Trophoblast cell (in vitro differentiated cells and primary cell): ENCODE measurements around the gene ASTL.
A peak's percentile ranks its signal among the peaks of the same experiment; 100 is the strongest.

Experiments
- DNase-seq, 2 donors: peaks; one replicate each; pipeline ENCODE4 v3.0.0-alpha.2; 2016
- H2AFZ ChIP-seq: 2 replicates; pipeline ENCODE4 v1.6.1; 2013; ENCODE audit warnings: low read length, moderate library complexity, mild to moderate bottlenecking; ENCODE audit not compliant: insufficient read depth, poor library complexity
- H2AK5ac ChIP-seq: 2 replicates; pipeline ENCODE4 v1.6.1; 2013; ENCODE audit warnings: mild to moderate bottlenecking, low read length
- H2BK120ac ChIP-seq: 2 replicates; pipeline ENCODE4 v1.6.1; 2013; ENCODE audit warnings: low read length, mild to moderate bottlenecking, moderate library complexity; ENCODE audit not compliant: insufficient read depth, poor library complexity
- H2BK12ac ChIP-seq: 2 replicates; pipeline ENCODE4 v1.6.1; 2013; ENCODE audit warnings: mild to moderate bottlenecking, low read length, moderate library complexity
- H2BK5ac ChIP-seq: 2 replicates; pipeline ENCODE4 v1.6.1; 2013; ENCODE audit warnings: low read length, low read depth, moderate library complexity, mild to moderate bottlenecking; ENCODE audit not compliant: poor library complexity
- H3K14ac ChIP-seq: 2 replicates; pipeline ENCODE4 v1.6.1; 2013; ENCODE audit warnings: mild to moderate bottlenecking, low read length
- H3K18ac ChIP-seq: 2 replicates; pipeline ENCODE4 v1.6.1; 2013; ENCODE audit warnings: mild to moderate bottlenecking, low read length
- H3K23ac ChIP-seq: 2 replicates; pipeline ENCODE4 v1.6.1; 2013; ENCODE audit warnings: low read length
- H3K27ac ChIP-seq: 2 replicates; pipeline ENCODE4 v1.5.1; 2013; ENCODE audit warnings: low read depth, mild to moderate bottlenecking, inconsistent platforms, low read length, moderate library complexity
- H3K27me3 ChIP-seq: 2 replicates; pipeline ENCODE4 v1.6.1; 2013; ENCODE audit warnings: inconsistent platforms, mild to moderate bottlenecking, low read length, moderate library complexity; ENCODE audit not compliant: insufficient read depth
- H3K36me3 ChIP-seq, 2 experiments: 1 replicate in 1 of 2; 2 replicates in 1 of 2; pipeline ENCODE4 v1.6.1; 2013; ENCODE audit warnings: low read length in 2 of 2, mild to moderate bottlenecking in 2 of 2, moderate library complexity in 1 of 2; ENCODE audit not compliant: insufficient read depth in 2 of 2, control insufficient read depth in 1 of 2
- H3K4ac ChIP-seq: 2 replicates; pipeline ENCODE4 v1.6.1; 2013; ENCODE audit warnings: low read depth, mild to moderate bottlenecking, low read length, moderate library complexity
- H3K4me1 ChIP-seq, 2 experiments: 1 replicate in 1 of 2; 2 replicates in 1 of 2; pipeline ENCODE4 v1.6.1; 2013; ENCODE audit warnings: low read length in 2 of 2, mild to moderate bottlenecking in 2 of 2, moderate library complexity in 1 of 2; ENCODE audit not compliant: insufficient read depth in 2 of 2, control insufficient read depth in 1 of 2
- H3K4me2 ChIP-seq: 2 replicates; pipeline ENCODE4 v1.6.1; 2013; ENCODE audit warnings: inconsistent platforms, mild to moderate bottlenecking, low read length, moderate library complexity
- H3K4me3 ChIP-seq: 2 replicates; pipeline ENCODE4 v1.5.1; 2013; ENCODE audit warnings: mild to moderate bottlenecking, low read depth, low read length, inconsistent platforms
- H3K79me1 ChIP-seq: one replicate; pipeline ENCODE4 v1.6.1; 2013; ENCODE audit warnings: low read length
- H3K79me2 ChIP-seq: 2 replicates; pipeline ENCODE4 v1.6.1; 2013; ENCODE audit warnings: low read length, mild to moderate bottlenecking; ENCODE audit not compliant: control insufficient read depth, insufficient read depth, poor library complexity
- H3K9ac ChIP-seq: 2 replicates; pipeline ENCODE4 v1.6.1; 2013; ENCODE audit warnings: mild to moderate bottlenecking, low read length
- H3K9me3 ChIP-seq: 2 replicates; pipeline ENCODE4 v1.6.1; 2013; ENCODE audit warnings: low read depth, mild to moderate bottlenecking, control low read depth, inconsistent platforms, low read length; ENCODE audit not compliant: insufficient read depth
- H4K12ac ChIP-seq: 2 replicates; pipeline ENCODE4 v1.6.1; 2013; ENCODE audit warnings: low read depth, mild to moderate bottlenecking, low read length, moderate library complexity
- H4K8ac ChIP-seq: 2 replicates; pipeline ENCODE4 v1.6.1; 2013; ENCODE audit warnings: low read depth, mild to moderate bottlenecking, low read length, moderate library complexity
- H4K91ac ChIP-seq: one replicate; pipeline ENCODE4 v1.6.1; 2013; ENCODE audit warnings: low read depth, mild to moderate bottlenecking, low read length, moderate library complexity
- WGBS: extraction: QIAGEN DNeasy Blood & Tissue Kit; methylation state at CpG from one replicate; pipeline ENCODE4 v1.1.7; 2013; ENCODE audit warnings: missing lambda C conversion rate; ENCODE audit not compliant: insufficient read length, insufficient coverage; ENCODE audit errors: extremely low coverage; 5-methylcytosine and 5-hydroxymethylcytosine counted together

Gene ASTL

GRCh38 chr2:96089356-96090195, 48.7 kb downstream of the ASTL start:
- no peaks in the 10 kb centered on the region for H3K79me1 ChIP-seq
- no peak overlapping the region for H2AK5ac ChIP-seq
- WGBS, result no CpG with 5 or more reads among the region's 22 CpGs
- H3K4me1 ChIP-seq, result no peaks in the 10 kb centered on the region
- no peaks in the 10 kb centered on the region for H3K36me3 ChIP-seq
- no peak overlapping the region for H3K18ac ChIP-seq
- DNase-seq, result no peak
- no peaks in the 10 kb centered on the region for H3K79me2 ChIP-seq
- peaks cover 4% of the 10 kb centered on the region for H3K9me3 ChIP-seq
- no peak overlapping the region for H2BK120ac ChIP-seq
- H4K12ac ChIP-seq, result no peak overlapping the region
- H3K4me3 ChIP-seq, result no peak overlapping the region
- H4K8ac ChIP-seq, result no peak overlapping the region
- no peak overlapping the region for H2AFZ ChIP-seq
- no peaks in the 10 kb centered on the region for H3K27me3 ChIP-seq
- no peak overlapping the region for H3K14ac ChIP-seq
- H3K4ac ChIP-seq, result no peak overlapping the region
- no peak overlapping the region for H3K23ac ChIP-seq
- no peak overlapping the region for H3K9ac ChIP-seq
- H2BK12ac ChIP-seq, result no peak overlapping the region
- no peak overlapping the region for H3K4me2 ChIP-seq
- H3K27ac ChIP-seq, result no peak overlapping the region
- H4K91ac ChIP-seq, result no peak overlapping the region
- H2BK5ac ChIP-seq, result no peak overlapping the region

GRCh38 chr2:96088340-96089335, 49.7 kb downstream of the ASTL start:
- H3K4me2 ChIP-seq, result no peak overlapping the region
- H2AFZ ChIP-seq, result no peak overlapping the region
- H3K9me3 ChIP-seq, result peaks cover 4% of the 10 kb centered on the region
- no CpG with 5 or more reads among the region's 19 CpGs for WGBS
- H3K79me1 ChIP-seq, result no peaks in the 10 kb centered on the region
- no peak overlapping the region for H3K23ac ChIP-seq
- no peak overlapping the region for H3K4me3 ChIP-seq
- H2BK120ac ChIP-seq, result no peak overlapping the region
- H3K4ac ChIP-seq, result no peak overlapping the region
- no peak overlapping the region for H2BK5ac ChIP-seq
- no peak for DNase-seq
- no peaks in the 10 kb centered on the region for H3K79me2 ChIP-seq
- no peak overlapping the region for H3K9ac ChIP-seq
- no peaks in the 10 kb centered on the region for H3K36me3 ChIP-seq
- no peak overlapping the region for H3K14ac ChIP-seq
- no peak overlapping the region for H3K18ac ChIP-seq
- H2BK12ac ChIP-seq, result no peak overlapping the region
- no peaks in the 10 kb centered on the region for H3K27me3 ChIP-seq
- H4K12ac ChIP-seq, result no peak overlapping the region
- H4K91ac ChIP-seq, result no peak overlapping the region
- no peak overlapping the region for H4K8ac ChIP-seq
- no peak overlapping the region for H2AK5ac ChIP-seq
- no peak overlapping the region for H3K27ac ChIP-seq
- H3K4me1 ChIP-seq, result no peaks in the 10 kb centered on the region

GRCh38 chr2:96087130-96087529, 51.2 kb downstream of the ASTL start:
- no peak overlapping the region for H2AFZ ChIP-seq
- no peak overlapping the region for H3K27ac ChIP-seq
- H3K4me1 ChIP-seq, result no peaks in the 10 kb centered on the region
- no CpG with 5 or more reads among the region's 2 CpGs for WGBS
- peaks cover 2% of the 10 kb centered on the region for H3K9me3 ChIP-seq
- H3K14ac ChIP-seq, result no peak overlapping the region
- H3K18ac ChIP-seq, result no peak overlapping the region
- H2BK120ac ChIP-seq, result no peak overlapping the region
- H4K91ac ChIP-seq, result no peak overlapping the region
- no peak overlapping the region for H2AK5ac ChIP-seq
- no peak overlapping the region for H3K4me3 ChIP-seq
- H3K27me3 ChIP-seq, result no peaks in the 10 kb centered on the region
- no peak overlapping the region for H3K4ac ChIP-seq
- H3K79me1 ChIP-seq, result no peaks in the 10 kb centered on the region
- H3K36me3 ChIP-seq, result no peaks in the 10 kb centered on the region
- no peak overlapping the region for H2BK12ac ChIP-seq
- no peaks in the 10 kb centered on the region for H3K79me2 ChIP-seq
- no peak overlapping the region for H2BK5ac ChIP-seq
- H3K23ac ChIP-seq, result no peak overlapping the region
- H4K12ac ChIP-seq, result no peak overlapping the region
- no peak overlapping the region for H3K4me2 ChIP-seq
- H4K8ac ChIP-seq, result no peak overlapping the region
- H3K9ac ChIP-seq, result no peak overlapping the region
- peak in 1 of 2 donors; percentile 64 for DNase-seq

- no peak overlapping the region for H2BK12ac ChIP-seq
- H4K91ac ChIP-seq, result no peak overlapping the region
- no peak overlapping the region for H3K18ac ChIP-seq
- no peak overlapping the region for H3K4ac ChIP-seq
- no peak for DNase-seq
- H4K12ac ChIP-seq, result no peak overlapping the region
- no peak overlapping the region for H2BK120ac ChIP-seq
- H3K79me1 ChIP-seq, result no peaks in the 10 kb centered on the region
- no peak overlapping the region for H2AFZ ChIP-seq
- H3K9ac ChIP-seq, result no peak overlapping the region
- H3K27me3 ChIP-seq, result no peaks in the 10 kb centered on the region
- no peak overlapping the region for H2AK5ac ChIP-seq
- no peak overlapping the region for H3K27ac ChIP-seq
- H3K23ac ChIP-seq, result no peak overlapping the region
- WGBS, result no CpG with 5 or more reads among the region's 12 CpGs
- no peak overlapping the region for H4K8ac ChIP-seq
- H3K79me2 ChIP-seq, result no peaks in the 10 kb centered on the region
- H3K4me3 ChIP-seq, result no peak overlapping the region
- no peaks in the 10 kb centered on the region for H3K4me1 ChIP-seq
- no peaks in the 10 kb centered on the region for H3K36me3 ChIP-seq
- H3K4me2 ChIP-seq, result no peak overlapping the region
- no peak overlapping the region for H3K14ac ChIP-seq
- H2BK5ac ChIP-seq, result no peak overlapping the region
- peaks cover 2% of the 10 kb centered on the region for H3K9me3 ChIP-seq
Measured at GRCh38 chr2:96085541-96086355, 52.6 kb downstream of the ASTL start.
